HG03097 (cell line): Measurements from ENCODE around the gene TMIGD1.

Experiments
- ATAC-seq: cut with Tn5 transposase; IDR thresholded peaks from one replicate; pipeline ENCODE4 v1.9.1; 2021; ENCODE audit not compliant: unreplicated experiment, low FRiP score

Gene TMIGD1

GRCh38 chr17:30291543-30292285 is 42.1 kb downstream of the TMIGD1 start, which contains the start of gene BLMH:
Gene BLMH (minus strand): TSS chr17:30291944. CDS start chr17:30291819, 125 bp downstream.
- ATAC-seq = peak; percentile 64

GRCh38 chr17:30290696-30291542 is 42.9 kb downstream of the TMIGD1 start:
- no peak for ATAC-seq

- no peak for ATAC-seq
Measured at GRCh38 chr17:30290077-30290476, 43.8 kb downstream of the TMIGD1 start.

GRCh38 chr17:30279156-30279555 is 54.7 kb downstream of the TMIGD1 start:
- no peak for ATAC-seq

GRCh38 chr17:30278032-30278431 is 55.8 kb downstream of the TMIGD1 start:
- ATAC-seq = no peak

GRCh38 chr17:30275911-30276310 is 57.9 kb downstream of the TMIGD1 start:
- ATAC-seq = no peak

- no peak for ATAC-seq
Measured at GRCh38 chr17:30274887-30275286, 59.0 kb downstream of the TMIGD1 start.

- ATAC-seq = no peak
Measured at GRCh38 chr17:30273373-30273772, 60.5 kb downstream of the TMIGD1 start.

GRCh38 chr17:30271102-30271501 is 62.8 kb downstream of the TMIGD1 start:
- ATAC-seq = no peak

GRCh38 chr17:30267625-30268024 is 66.2 kb downstream of the TMIGD1 start:
- no peak for ATAC-seq
